Activated CD4-positive, alpha-beta T cell treated with anti-CD3 and anti-CD28 coated beads for 48 hours (primary cell): ENCODE measurements around the gene PTGER4.

Source experiments
- DNase-seq: peaks from one replicate; pipeline ENCODE4 v3.0.0-alpha.2; 2020

The PTGER4 gene

GRCh38 chr5:40672425-40672824 is 7.3 kb upstream of the PTGER4 start:
- DNase-seq, result no peak

- DNase-seq, result no peak
These were observed 5.0 kb upstream of the PTGER4 start for GRCh38 chr5:40674661-40675235.

- DNase-seq, result peak; percentile 38
These were observed 4.2 kb upstream of the PTGER4 start for GRCh38 chr5:40675396-40676133.

GRCh38 chr5:40676613-40677343 is 2.9 kb upstream of the PTGER4 start:
- no peak for DNase-seq

- DNase-seq, result no peak
These were observed 2.3 kb upstream of the PTGER4 start for GRCh38 chr5:40677456-40677855.

GRCh38 chr5:40678026-40678425 is 1.7 kb upstream of the PTGER4 start:
- DNase-seq, result no peak

GRCh38 chr5:40678460-40679147 is 1.1 kb upstream of the PTGER4 start:
- DNase-seq, result no peak

- DNase-seq, result peak; percentile 95
These were observed 385 bp upstream of the PTGER4 start for GRCh38 chr5:40679148-40679912.

GRCh38 chr5:40680741-40681362 is 1.1 kb downstream of the PTGER4 start:
- peak; percentile 64 for DNase-seq

GRCh38 chr5:40681363-40682153 is 1.8 kb downstream of the PTGER4 start:
- peak; percentile 56 for DNase-seq

- DNase-seq, result no peak
These were observed 2.7 kb downstream of the PTGER4 start for GRCh38 chr5:40682154-40683017.

- no peak for DNase-seq
These were observed 3.6 kb downstream of the PTGER4 start for GRCh38 chr5:40683305-40683704.

- DNase-seq, result no peak
These were observed 5.5 kb downstream of the PTGER4 start for GRCh38 chr5:40685193-40685592.

GRCh38 chr5:40685976-40686486 is 6.3 kb downstream of the PTGER4 start:
- no peak for DNase-seq

GRCh38 chr5:40687321-40687720 is 7.6 kb downstream of the PTGER4 start:
- peak; percentile 39 for DNase-seq

GRCh38 chr5:40688127-40688761 is 8.5 kb downstream of the PTGER4 start:
- peak; percentile 91 for DNase-seq

- DNase-seq, result no peak
These were observed 9.3 kb downstream of the PTGER4 start for GRCh38 chr5:40688996-40689395.

GRCh38 chr5:40689438-40689837 is 9.7 kb downstream of the PTGER4 start:
- DNase-seq, result peak; percentile 66

- DNase-seq, result no peak
These were observed 10.6 kb downstream of the PTGER4 start for GRCh38 chr5:40690267-40690666.

- no peak for DNase-seq
These were observed 12.2 kb downstream of the PTGER4 start for GRCh38 chr5:40691894-40692293.
